Hematopoietic multipotent progenitor cell treated with erythropoietin and hydrocortisone succinate and interleukin-3 and kit ligand, for 4 days (in vitro differentiated cells): ENCODE data around the gene GHDC.
"Not testable (repeated sequence)": the region's sequence is repeated elsewhere in the genome, so short reads cannot be mapped to it uniquely, and the experiment has no call there.

Experiments
- DNase-seq: peaks from one replicate; pipeline ENCODE4 v3.0.0-alpha.2; 2015

GHDC gene

GRCh38 chr17:42193969-42194899 lies at the start of gene GHDC:
GHDC (minus strand) TSS chr17:42194494; CDS start chr17:42193581, 913 bp downstream.
- peak; percentile 96 for DNase-seq

- no peak for DNase-seq
Observed at GRCh38 chr17:42243493-42243982, 49.2 kb upstream of the GHDC start.

- no peak for DNase-seq
Observed at GRCh38 chr17:42241871-42242270, 47.6 kb upstream of the GHDC start.

GRCh38 chr17:42240863-42241262 lies 46.6 kb upstream of the GHDC start:
- peak; percentile 18 for DNase-seq

- no peak for DNase-seq
Observed at GRCh38 chr17:42240201-42240600, 45.9 kb upstream of the GHDC start.

GRCh38 chr17:42239576-42239975 lies 45.3 kb upstream of the GHDC start:
- DNase-seq, result not testable (repeated sequence)

GRCh38 chr17:42236760-42237159 lies 42.5 kb upstream of the GHDC start:
- no peak for DNase-seq

GRCh38 chr17:42233994-42234393 lies 39.7 kb upstream of the GHDC start:
- DNase-seq, result no peak

- DNase-seq, result no peak
Observed at GRCh38 chr17:42233156-42233555, 38.9 kb upstream of the GHDC start.

- no peak for DNase-seq
Observed at GRCh38 chr17:42230225-42230624, 35.9 kb upstream of the GHDC start.

GRCh38 chr17:42227849-42228700 lies 33.8 kb upstream of the GHDC start:
- DNase-seq, result no peak

- DNase-seq, result peak; percentile 57
Observed at GRCh38 chr17:42225646-42226045, 31.4 kb upstream of the GHDC start.

- DNase-seq, result no peak
Observed at GRCh38 chr17:42224651-42225050, 30.4 kb upstream of the GHDC start.

GRCh38 chr17:42221886-42222745 lies 27.8 kb upstream of the GHDC start:
- DNase-seq, result peak; percentile 90

GRCh38 chr17:42219280-42219679 lies 25.0 kb upstream of the GHDC start:
- DNase-seq, result not testable (repeated sequence)

- peak; percentile 40 for DNase-seq
Observed at GRCh38 chr17:42214156-42214555, 19.9 kb upstream of the GHDC start.

- no peak for DNase-seq
Observed at GRCh38 chr17:42212382-42212781, 18.1 kb upstream of the GHDC start.

- DNase-seq, result not testable (repeated sequence)
Observed at GRCh38 chr17:42211921-42212341, 17.6 kb upstream of the GHDC start.

- DNase-seq, result no peak
Observed at GRCh38 chr17:42210046-42210445, 15.8 kb upstream of the GHDC start.

GRCh38 chr17:42206153-42206612 lies 11.9 kb upstream of the GHDC start:
- not testable (repeated sequence) for DNase-seq

GRCh38 chr17:42203354-42203753 lies 9.1 kb upstream of the GHDC start:
- DNase-seq, result no peak

- DNase-seq, result no peak
Observed at GRCh38 chr17:42202696-42203095, 8.4 kb upstream of the GHDC start.
